Smooth muscle cell (in vitro differentiated cells): ENCODE data around the gene DNM2. TPM values are rescaled to one million over a fixed set of nuclear protein-coding genes. Genes with fewer than 3 reads are reported as not detected.

Experiments used
- DNase-seq: peaks from one replicate; lab custom pipeline; 2025; ENCODE audit not compliant: unreplicated experiment; lab: John Stamatoyannopoulos, UW
- H2AFZ ChIP-seq: fragments of 200-600 bp; sonication (generic); 2 replicates; pipeline ENCODE4 v1.6.0; 2016; ENCODE audit warnings: antibody characterized with exemption, low read depth, mild to moderate bottlenecking
- H3F3A ChIP-seq: fragments of 200-600 bp; sonication (generic); 2 replicates; pipeline ENCODE4 v1.6.0; 2017; ENCODE audit warnings: antibody characterized with exemption, low read depth
- H3K27ac ChIP-seq: fragments of 200-600 bp; sonication (generic); 2 replicates; pipeline ENCODE4 v1.5.1; 2016; ENCODE audit warnings: low read depth, mild to moderate bottlenecking
- H3K27me3 ChIP-seq: fragments of 200-600 bp; sonication (generic); 2 replicates; pipeline ENCODE4 v1.6.1; 2016; ENCODE audit warnings: low read depth, mild to moderate bottlenecking
- H3K36me3 ChIP-seq: fragments of 200-600 bp; sonication (generic); 2 replicates; pipeline ENCODE4 v1.5.1; 2016; ENCODE audit warnings: low read depth
- H3K4me1 ChIP-seq: fragments of 200-600 bp; sonication (generic); 2 replicates; pipeline ENCODE4 v1.5.1; 2016; ENCODE audit warnings: low read depth
- H3K4me2 ChIP-seq: fragments of 200-600 bp; sonication (generic); 2 replicates; pipeline ENCODE4 v1.6.0; 2016; ENCODE audit warnings: mild to moderate bottlenecking
- H3K4me3 ChIP-seq: fragments of 200-600 bp; sonication (generic); 2 replicates; pipeline ENCODE4 v1.5.1; 2016; ENCODE audit warnings: mild to moderate bottlenecking
- H3K79me2 ChIP-seq: fragments of 200-600 bp; sonication (generic); 2 replicates; pipeline ENCODE4 v1.6.0; 2016; ENCODE audit warnings: low read depth, mild to moderate bottlenecking
- H3K9ac ChIP-seq: fragments of 200-600 bp; sonication (generic); 2 replicates; pipeline ENCODE4 v1.6.0; 2016; ENCODE audit warnings: low read depth
- H3K9me3 ChIP-seq: fragments of 200-600 bp; sonication (generic); replicated peaks from 2 replicates; pipeline ENCODE4 v1.5.1; 2016; ENCODE audit warnings: low read depth
- H4K20me1 ChIP-seq: fragments of 200-600 bp; sonication (generic); 2 replicates; pipeline ENCODE4 v1.6.0; 2016; ENCODE audit warnings: low read depth
- CTCF ChIP-seq: fragments of 200-600 bp; sonication (generic); IDR thresholded peaks from 2 replicates; pipeline ENCODE4 v1.5.1; 2017; ENCODE audit warnings: borderline replicate concordance, mild to moderate bottlenecking, antibody characterized with exemption; ENCODE audit not compliant: insufficient read depth, poor library complexity, severe bottlenecking
- WGBS: methylation state at CpG from one replicate; pipeline ENCODE4 v1.1.7; 2016; ENCODE audit warnings: low lambda C conversion rate; 5-methylcytosine and 5-hydroxymethylcytosine counted together
- polyA plus RNA-seq: library from polyadenylated mRNA; unstranded; fragments of >200 nt; fragmentation: Nextera tagmentation; extraction: Ambion mirVana; gene quantifications from 2 replicates; pipeline ENCODE4 v1.2.1, GENCODE V29; 2016
- total RNA-seq: library from RNA; depleted of rRNA; stranded (reverse); fragments of >200 nt; gene quantifications from 2 replicates; pipeline ENCODE4 v1.2.3, GENCODE V29; 2014

The DNM2 gene
- total and polyA plus RNA-seq, 2 experiments from 2014 or later = 65.1 to 93.2 TPM

GRCh38 chr19:10826846-10827245, 109.0 kb downstream of the DNM2 start:
- no peak overlapping the region for H3K27ac ChIP-seq
- H3K4me2 ChIP-seq = no peak overlapping the region
- H3K9ac ChIP-seq = no peak overlapping the region
- WGBS = 96% methylated on average over 6 of the region's 6 CpGs
- no peak for DNase-seq
- H3F3A ChIP-seq = no peaks in the 10 kb centered on the region
- no peak overlapping the region for H2AFZ ChIP-seq
- H3K4me3 ChIP-seq = no peak overlapping the region
- TF ChIP-seq CTCF = no peak
- no peaks in the 10 kb centered on the region for H3K4me1 ChIP-seq
- H3K36me3 ChIP-seq = peaks cover 3% of the 10 kb centered on the region
- no peaks in the 10 kb centered on the region for H4K20me1 ChIP-seq
- no peaks in the 10 kb centered on the region for H3K27me3 ChIP-seq
- H3K9me3 ChIP-seq = no peaks in the 10 kb centered on the region
- H3K79me2 ChIP-seq = no peaks in the 10 kb centered on the region

DNA sequence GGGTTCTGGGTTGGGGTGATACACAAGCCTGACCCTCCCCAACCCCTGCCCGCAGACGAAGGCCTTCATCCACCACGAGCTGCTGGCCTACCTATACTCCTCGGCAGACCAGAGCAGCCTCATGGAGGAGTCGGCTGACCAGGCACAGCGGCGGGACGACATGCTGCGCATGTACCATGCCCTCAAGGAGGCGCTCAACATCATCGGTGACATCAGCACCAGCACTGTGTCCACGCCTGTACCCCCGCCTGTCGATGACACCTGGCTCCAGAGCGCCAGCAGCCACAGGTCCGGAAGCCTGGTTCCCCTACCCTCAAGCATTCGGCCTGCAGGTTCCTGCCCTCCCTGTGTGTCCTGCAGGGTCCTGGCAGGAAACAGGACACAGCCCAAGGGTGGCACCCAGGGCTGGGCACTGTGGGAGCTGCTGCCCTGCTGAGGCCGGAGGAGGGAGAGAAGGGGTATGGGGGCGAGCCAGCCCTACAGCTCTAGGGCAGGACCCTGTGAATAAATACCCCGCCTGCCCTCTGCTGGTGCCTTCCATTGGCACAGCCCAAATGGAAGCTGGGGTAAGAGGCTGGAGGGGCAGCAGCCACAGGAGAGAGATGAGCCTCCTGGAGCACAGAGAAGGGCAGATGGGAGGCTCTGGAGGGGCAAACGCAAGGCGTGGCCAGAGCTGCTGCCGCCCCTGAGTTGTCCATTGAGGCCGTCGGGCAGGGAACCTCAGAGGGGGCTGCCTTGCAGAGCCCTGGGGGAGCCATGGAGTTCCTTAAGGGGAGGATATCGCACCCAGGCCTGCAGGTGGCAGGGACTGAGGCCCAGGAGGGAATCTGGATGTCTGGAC, 111.3 kb downstream of the DNM2 start:
- no peak for TF ChIP-seq CTCF
- Histone ChIP-seq H2AFZ (no peak overlapping the region), H3K27ac (no peak overlapping the region), H3K4me2 (no peak overlapping the region), H3K9me3 (no peaks in the 10 kb centered on the region), H3K4me3 (no peak overlapping the region), H3K79me2 (no peaks in the 10 kb centered on the region), H3K36me3 (peaks cover 3% of the 10 kb centered on the region), H3K9ac (no peak overlapping the region), H3K27me3 (no peaks in the 10 kb centered on the region), H3K4me1 (no peaks in the 10 kb centered on the region), H3F3A (peaks cover 6% of the 10 kb centered on the region), H4K20me1 (no peaks in the 10 kb centered on the region)
- WGBS = 96% methylated on average over 26 of the region's 26 CpGs
- no peak for DNase-seq

DNA sequence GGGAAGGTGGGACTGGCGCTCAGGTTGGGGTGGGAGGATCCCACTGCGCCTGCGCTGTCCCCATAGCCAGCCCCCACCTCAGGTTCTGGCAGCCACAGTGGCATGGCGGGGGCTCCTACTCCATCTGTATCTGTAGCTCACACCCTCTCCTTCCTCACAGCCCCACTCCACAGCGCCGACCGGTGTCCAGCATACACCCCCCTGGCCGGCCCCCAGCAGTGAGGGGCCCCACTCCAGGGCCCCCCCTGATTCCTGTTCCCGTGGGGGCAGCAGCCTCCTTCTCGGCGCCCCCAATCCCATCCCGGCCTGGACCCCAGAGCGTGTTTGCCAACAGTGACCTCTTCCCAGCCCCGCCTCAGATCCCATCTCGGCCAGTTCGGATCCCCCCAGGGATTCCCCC, 112.1 kb downstream of the DNM2 start:
- peaks cover 3% of the 10 kb centered on the region for H3K36me3 ChIP-seq
- TF ChIP-seq CTCF = no peak
- whole genome bisulfite sequencing = 98% methylated on average over 7 of the region's 16 CpGs

DNA sequence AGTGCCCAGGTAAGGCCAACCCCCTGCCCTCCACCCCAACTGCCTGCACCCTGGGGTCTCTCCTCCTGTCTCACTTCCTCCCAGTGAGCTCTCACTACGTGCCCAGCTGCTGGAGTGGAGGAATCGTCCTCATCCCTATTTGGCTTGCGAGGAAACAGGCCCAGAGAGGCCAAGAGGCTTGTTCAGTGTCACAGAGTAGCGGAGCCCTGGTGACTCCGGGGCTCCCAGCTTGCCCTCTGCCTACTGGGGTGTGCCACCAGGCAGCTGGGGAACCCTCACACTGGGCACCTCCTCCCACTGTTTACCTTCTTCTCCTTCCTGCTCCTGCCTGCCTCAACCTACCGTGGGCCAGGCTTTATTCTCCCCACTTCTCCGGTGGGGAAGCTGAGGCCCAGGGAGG, 112.5 kb downstream of the DNM2 start:
- Histone ChIP-seq H3K27me3 (no peaks in the 10 kb centered on the region), H4K20me1 (no peaks in the 10 kb centered on the region), H3K9ac (no peak overlapping the region), H3K27ac (no peak overlapping the region), H3K4me3 (no peak overlapping the region), H3K4me1 (no peaks in the 10 kb centered on the region), H3K9me3 (no peaks in the 10 kb centered on the region), H3K4me2 (no peak overlapping the region), H2AFZ (no peak overlapping the region), H3K79me2 (no peaks in the 10 kb centered on the region), H3F3A (peaks cover 7% of the 10 kb centered on the region), H3K36me3 (peaks cover 3% of the 10 kb centered on the region)
- TF ChIP-seq CTCF = no peak
- no peak for DNase-seq
- 93% methylated on average over 7 of the region's 7 CpGs for WGBS

More for the DNA sequence above, 112.1 kb downstream of the DNM2 start:
- Histone ChIP-seq H3K9ac (no peak overlapping the region), H3K27ac (no peak overlapping the region), H3K4me2 (no peak overlapping the region), H3K27me3 (no peaks in the 10 kb centered on the region), H2AFZ (no peak overlapping the region), H3K4me3 (no peak overlapping the region), H4K20me1 (no peaks in the 10 kb centered on the region), H3K79me2 (no peaks in the 10 kb centered on the region), H3F3A (peaks cover 7% of the 10 kb centered on the region), H3K4me1 (no peaks in the 10 kb centered on the region), H3K9me3 (no peaks in the 10 kb centered on the region)
- no peak for DNase-seq
